Measurements from ENCODE around the gene ROBO4. TPM values are rescaled to one million over a fixed set of nuclear protein-coding genes. Genes with fewer than 3 reads are reported as not detected.

Gene ROBO4
- total RNA-seq, 1 donor from 2014 or later = 0.85 TPM

DNA sequence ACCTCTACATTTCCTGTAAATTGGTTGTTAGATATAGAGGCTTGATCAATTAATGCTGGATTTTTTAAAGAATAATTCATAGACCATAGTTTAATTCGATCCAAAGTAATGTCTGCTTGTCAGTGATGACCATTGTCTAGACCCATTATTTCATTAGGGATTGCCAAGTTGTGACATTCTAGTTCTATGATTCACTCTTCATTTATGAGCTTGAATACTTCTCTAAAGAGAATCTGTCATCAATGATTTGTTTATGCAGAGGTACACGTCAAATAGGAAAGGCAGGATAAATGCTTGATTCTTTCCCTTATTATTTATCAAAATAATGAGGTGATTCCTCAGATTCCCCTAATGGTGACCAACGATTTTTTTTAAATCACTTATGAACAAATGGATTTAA is 56.5 kb downstream of the ROBO4 start:
- peak; percentile 13 for DNase-seq (ENCODE audit: low read depth)

DNA sequence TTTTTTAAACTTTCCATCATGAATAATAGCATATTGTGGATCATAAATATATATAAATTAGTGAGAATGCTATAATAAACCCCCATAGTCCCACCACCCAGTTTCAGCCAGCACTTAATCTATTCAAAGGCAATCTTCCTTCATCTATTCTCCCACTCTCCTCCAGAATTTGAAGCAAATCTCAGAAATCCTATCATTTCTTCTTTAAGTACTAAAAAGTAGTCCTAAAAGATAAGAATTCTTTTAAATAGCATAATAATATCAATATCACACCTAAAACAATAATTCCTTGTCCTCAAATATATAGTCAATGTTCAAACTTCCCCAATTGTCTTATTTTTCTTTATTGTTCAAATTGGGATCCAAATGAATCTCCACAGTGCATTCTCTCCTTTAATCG is 57.0 kb downstream of the ROBO4 start:
- DNase-seq (ENCODE audit: low read depth) = no peak

DNA sequence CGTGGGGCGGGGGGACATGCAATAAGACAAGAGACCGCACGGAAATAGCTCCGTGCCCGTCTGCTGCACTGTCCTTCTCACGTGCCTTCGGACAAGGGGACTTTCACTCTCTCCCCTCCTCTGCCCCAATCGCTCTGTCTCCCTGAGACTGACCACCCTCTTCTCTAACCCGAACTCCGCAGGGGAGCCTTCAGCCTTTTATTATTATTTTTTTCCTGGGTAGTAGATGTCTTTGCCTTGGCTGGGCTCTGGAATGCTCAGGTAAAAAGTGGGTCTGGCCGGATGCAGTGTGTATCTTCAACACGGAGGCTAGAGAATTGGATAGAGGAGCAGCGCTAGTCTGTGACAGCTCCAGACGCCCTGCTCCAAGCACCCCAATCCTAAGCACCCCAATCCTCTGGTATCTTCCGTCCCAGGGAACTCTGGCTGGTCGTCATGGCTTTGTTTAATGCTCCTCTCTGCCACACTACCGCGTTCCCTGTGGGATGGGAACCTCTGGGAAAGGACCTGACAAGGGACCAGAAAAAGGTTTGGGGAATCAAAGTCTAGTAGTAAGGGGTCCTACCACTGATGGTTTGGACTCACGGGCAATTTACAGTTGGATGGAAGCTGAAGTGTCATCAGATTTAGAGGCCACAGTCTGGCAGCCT is 57.6 kb downstream of the ROBO4 start:
- DNase-seq (ENCODE audit: low read depth) = no peak

DNA sequence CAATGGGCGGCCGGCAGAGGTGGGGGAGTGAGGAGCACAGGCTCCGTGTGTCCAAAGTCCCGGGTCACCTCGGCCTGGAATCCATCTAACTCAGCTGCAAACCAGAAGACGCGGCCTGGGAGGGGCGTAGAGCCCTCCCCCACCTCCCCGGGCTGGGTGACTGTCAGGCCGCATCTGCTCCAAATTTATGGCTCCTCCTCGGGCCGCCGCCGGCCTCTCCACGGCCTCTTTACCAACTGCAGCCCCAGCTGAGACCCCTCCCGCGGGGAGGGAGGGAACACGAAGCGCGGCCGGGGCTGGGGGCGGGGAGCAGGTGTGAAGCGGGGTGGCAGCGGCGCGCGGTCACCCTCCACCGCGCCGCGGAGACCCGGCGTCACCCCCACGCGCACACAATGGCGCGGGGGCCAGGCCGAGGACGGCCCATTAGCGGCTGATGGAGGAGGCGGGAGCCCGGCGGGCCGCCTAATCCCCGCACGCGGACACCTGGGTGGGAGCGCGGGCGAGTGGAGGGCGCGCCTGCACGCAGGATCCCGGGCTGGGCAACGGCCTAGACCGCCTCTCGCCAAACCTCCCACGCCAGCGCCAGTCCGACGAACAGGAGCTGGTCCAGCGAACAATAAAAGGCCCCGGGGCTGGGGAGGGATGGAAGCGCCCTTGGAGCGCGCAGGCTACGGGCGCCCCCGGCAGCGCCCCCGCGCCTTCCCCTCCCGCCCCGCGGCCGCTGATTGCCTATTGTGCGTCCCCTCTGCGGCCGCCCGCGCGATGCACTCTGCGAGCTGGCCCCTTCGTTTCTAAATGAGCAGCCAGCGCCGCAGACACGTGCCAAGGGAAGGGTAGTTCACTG is 58.3 kb downstream of the ROBO4 start:
- no peak for DNase-seq (ENCODE audit: low read depth)

DNA sequence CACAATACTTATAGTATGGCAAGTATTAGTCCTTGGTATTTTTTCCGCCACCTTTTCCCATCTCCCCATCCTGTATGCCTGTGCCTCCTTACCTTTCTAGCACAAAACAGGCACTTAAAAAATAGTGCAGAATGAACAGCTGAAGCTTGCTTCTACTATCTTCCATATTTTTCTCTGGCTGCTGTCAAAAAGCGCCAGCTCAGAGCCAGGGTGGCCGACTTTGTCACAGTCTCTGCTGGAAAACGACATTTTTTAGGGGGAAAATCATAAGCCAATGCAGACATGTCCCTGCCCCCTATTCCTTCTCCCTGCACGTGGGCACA is 58.9 kb downstream of the ROBO4 start:
- no peak for DNase-seq (ENCODE audit: low read depth)

DNA sequence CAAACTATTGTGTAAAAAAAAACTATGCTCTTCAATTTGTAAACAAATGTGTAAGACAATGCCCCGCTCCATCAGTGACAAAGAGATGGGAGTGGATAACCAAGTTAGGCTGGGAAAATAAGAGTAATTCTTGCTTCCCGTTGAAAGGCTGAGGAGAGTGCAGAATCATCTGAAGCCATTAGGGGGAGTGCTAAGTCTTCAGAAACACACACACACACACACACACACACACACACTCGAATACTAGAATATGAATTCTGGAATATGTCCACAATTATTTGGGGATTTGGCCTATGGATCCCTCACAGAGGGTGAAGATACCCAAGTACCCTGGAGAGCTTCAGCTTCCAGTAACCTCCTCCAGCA is 60.2 kb downstream of the ROBO4 start:
- DNase-seq (ENCODE audit: low read depth) = peak; percentile 89

DNA sequence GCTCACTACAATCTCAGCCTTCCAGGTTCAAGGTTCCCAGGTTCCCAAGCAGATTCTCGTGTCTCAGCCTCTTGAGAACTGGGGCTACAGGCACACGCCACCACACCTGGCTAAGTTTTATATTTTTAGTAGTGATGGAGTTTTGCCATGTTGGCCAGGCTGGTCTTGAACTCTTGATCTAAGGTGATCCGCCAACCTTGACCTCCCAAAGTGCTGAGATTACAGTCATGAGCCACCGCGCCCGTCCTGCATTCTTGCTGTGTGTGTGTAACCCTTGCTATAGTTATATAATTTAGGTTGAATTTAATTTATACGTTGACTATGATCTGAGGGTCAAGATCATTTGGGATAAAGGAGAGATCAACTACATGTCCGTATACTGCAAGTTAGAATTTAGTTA is 61.7 kb downstream of the ROBO4 start:
- no peak for DNase-seq (ENCODE audit: low read depth)

DNA sequence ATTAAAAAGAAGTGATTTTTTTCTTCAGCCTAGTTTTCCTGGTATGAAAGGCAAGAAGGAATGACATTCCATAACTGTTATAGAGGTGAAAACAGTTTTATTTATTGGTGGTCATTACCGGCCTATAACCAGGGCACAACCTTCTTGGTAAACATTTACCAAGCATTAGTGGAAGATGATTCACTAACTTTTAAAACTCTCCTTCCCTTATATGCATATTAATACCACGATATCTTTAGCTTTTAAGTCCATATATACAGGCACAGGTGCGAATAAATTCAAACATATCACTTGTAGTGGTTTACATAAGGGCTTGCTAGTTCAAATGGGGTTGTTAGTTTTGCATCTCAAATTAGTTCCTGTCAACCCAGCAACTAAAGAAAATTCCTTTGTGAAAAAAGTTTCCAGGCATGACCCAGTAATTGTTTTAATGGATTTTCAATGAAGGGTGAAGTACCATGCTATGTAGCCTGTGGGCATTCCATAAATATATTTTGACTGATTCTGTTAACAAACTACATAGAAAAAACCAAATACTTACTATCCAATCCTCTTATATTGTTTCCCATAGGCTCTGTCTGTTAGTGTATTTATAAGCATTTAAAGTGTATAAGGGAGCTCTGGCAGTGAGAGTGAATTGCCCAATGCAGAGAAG is 63.0 kb downstream of the ROBO4 start:
- DNase-seq (ENCODE audit: low read depth) = peak; percentile 85

Other genes with a start within 250 kb of the ROBO4 start
- gene SIAE, start 224.1 kb downstream of the ROBO4 start, total RNA-seq = 8.7 and 36.5 TPM in 2 replicates
- gene SPA17, start 224.0 kb downstream of the ROBO4 start, total RNA-seq = 11.3 and 22.6 TPM in 2 replicates
- 0.10 TPM in 1 of 2 replicates, not detected in the other for gene NRGN, start 157.9 kb downstream of the ROBO4 start, total RNA-seq
- gene VSIG2, start 145.6 kb downstream of the ROBO4 start, total RNA-seq = 0.10 TPM in 1 of 2 replicates, not detected in the other
- gene ESAM, start 135.6 kb downstream of the ROBO4 start, total RNA-seq = 0.50 and 1.4 TPM in 2 replicates
- 3.5 and 10.8 TPM in 2 replicates for gene MSANTD2, start 97.5 kb downstream of the ROBO4 start, total RNA-seq
- 7.3 and 12.2 TPM in 2 replicates for gene ROBO3, start 32.4 kb downstream of the ROBO4 start, total RNA-seq
- gene HEPN1, start 21.4 kb upstream of the ROBO4 start, total RNA-seq = not detected in 2 replicates
- gene HEPACAM, start 38.2 kb upstream of the ROBO4 start, total RNA-seq = 0.25 TPM in 1 of 2 replicates, not detected in the other
- 0.17 and 0.50 TPM in 2 replicates for gene CCDC15, start 56.3 kb upstream of the ROBO4 start, total RNA-seq
- gene SLC37A2, start 165.4 kb upstream of the ROBO4 start, total RNA-seq = 0.45 and 2.6 TPM in 2 replicates
- gene TMEM218, start 213.8 kb upstream of the ROBO4 start, total RNA-seq = 16.1 and 27.0 TPM in 2 replicates

Measured in renal cortical epithelial cell (primary cell).